Fibroblast of mammary gland (primary cell): Measurements from ENCODE around the gene RPL37A.
A peak's percentile ranks its signal among the peaks of the same experiment; 100 is the strongest.

Experiments used
- DNase-seq: peaks from one replicate; pipeline ENCODE4 v3.0.0-alpha.2; 2010; ENCODE audit warnings: low read depth
- H3K4me3 ChIP-seq: 2 replicates; pipeline ENCODE4 v1.5.1; 2011; ENCODE audit warnings: low read depth, mild to moderate bottlenecking, low read length, moderate library complexity; ENCODE audit not compliant: control insufficient read depth
- TF ChIP-seq, protein P1 (sequence below): conservative IDR thresholded peaks from 2 replicates; pipeline ENCODE4 v1.5.1; 2011; ENCODE audit warnings: low read depth, low read length, inconsistent platforms; ENCODE audit not compliant: control insufficient read depth, insufficient read depth

The RPL37A gene

GRCh38 chr2:216465579-216466195 is 33.0 kb upstream of the RPL37A start:
- TF ChIP-seq, protein P1, sequence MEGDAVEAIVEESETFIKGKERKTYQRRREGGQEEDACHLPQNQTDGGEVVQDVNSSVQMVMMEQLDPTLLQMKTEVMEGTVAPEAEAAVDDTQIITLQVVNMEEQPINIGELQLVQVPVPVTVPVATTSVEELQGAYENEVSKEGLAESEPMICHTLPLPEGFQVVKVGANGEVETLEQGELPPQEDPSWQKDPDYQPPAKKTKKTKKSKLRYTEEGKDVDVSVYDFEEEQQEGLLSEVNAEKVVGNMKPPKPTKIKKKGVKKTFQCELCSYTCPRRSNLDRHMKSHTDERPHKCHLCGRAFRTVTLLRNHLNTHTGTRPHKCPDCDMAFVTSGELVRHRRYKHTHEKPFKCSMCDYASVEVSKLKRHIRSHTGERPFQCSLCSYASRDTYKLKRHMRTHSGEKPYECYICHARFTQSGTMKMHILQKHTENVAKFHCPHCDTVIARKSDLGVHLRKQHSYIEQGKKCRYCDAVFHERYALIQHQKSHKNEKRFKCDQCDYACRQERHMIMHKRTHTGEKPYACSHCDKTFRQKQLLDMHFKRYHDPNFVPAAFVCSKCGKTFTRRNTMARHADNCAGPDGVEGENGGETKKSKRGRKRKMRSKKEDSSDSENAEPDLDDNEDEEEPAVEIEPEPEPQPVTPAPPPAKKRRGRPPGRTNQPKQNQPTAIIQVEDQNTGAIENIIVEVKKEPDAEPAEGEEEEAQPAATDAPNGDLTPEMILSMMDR = no peak
- H3K4me3 ChIP-seq = no peak overlapping the region
- DNase-seq = peak; percentile 28

DNA sequence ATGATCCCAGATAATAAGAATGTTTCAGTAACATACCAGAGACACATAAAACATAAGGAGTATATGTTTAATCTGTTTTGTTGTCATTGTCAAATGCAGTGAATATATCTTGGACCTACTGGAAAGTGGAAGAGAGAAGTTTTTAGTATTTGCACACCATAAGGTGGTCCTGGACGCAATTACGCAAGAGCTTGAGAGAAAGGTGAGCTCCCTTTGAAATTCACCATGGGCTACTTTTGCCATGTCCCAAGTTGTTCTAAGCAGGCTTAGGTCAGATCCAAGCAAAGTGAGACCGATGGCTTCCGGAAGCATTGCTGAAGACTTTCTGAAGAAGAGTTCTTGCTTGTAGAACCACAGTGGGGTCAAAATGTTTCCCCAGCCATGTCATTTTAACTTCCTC is 30.8 kb upstream of the RPL37A start:
- no peak for DNase-seq
- TF ChIP-seq, protein P1 = no peak
- no peak overlapping the region for H3K4me3 ChIP-seq

GRCh38 chr2:216469661-216470060 is 29.0 kb upstream of the RPL37A start:
- no peak overlapping the region for H3K4me3 ChIP-seq
- no peak for DNase-seq
- TF ChIP-seq, protein P1 = no peak

- TF ChIP-seq, protein P1 = no peak
- H3K4me3 ChIP-seq = no peak overlapping the region
- DNase-seq = no peak
Observed at GRCh38 chr2:216473187-216473586, 25.5 kb upstream of the RPL37A start.

GRCh38 chr2:216474925-216475670 is 23.5 kb upstream of the RPL37A start:
- no peak for DNase-seq
- H3K4me3 ChIP-seq = no peak overlapping the region

GRCh38 chr2:216475767-216476166 is 22.9 kb upstream of the RPL37A start:
- no peak overlapping the region for H3K4me3 ChIP-seq
- DNase-seq = no peak
- TF ChIP-seq, protein P1 = no peak

More at GRCh38 chr2:216474925-216475670, 23.5 kb upstream of the RPL37A start:
- TF ChIP-seq, protein P1 = no peak
